DMS153 (cell line): ENCODE measurements around the gene CAPN11.

Source experiments
- DNase-seq: peaks from one replicate; lab custom pipeline; 2025; lab: John Stamatoyannopoulos, UW

CAPN11 gene

GRCh38 chr6:44158770-44159228 is at the start of gene CAPN11:
CAPN11 (plus strand) TSS chr6:44158820; CDS start chr6:44158849, 29 bp downstream.
- no peak for DNase-seq

GRCh38 chr6:44109212-44109611 is 49.4 kb upstream of the CAPN11 start:
- no peak for DNase-seq

- DNase-seq: no peak
Measured at GRCh38 chr6:44110005-44110676, 48.5 kb upstream of the CAPN11 start.

- no peak for DNase-seq
Measured at GRCh38 chr6:44110966-44111365, 47.7 kb upstream of the CAPN11 start.

- DNase-seq: no peak
Measured at GRCh38 chr6:44111434-44112417, 46.9 kb upstream of the CAPN11 start.

GRCh38 chr6:44113414-44113813 is 45.2 kb upstream of the CAPN11 start:
- DNase-seq: no peak

GRCh38 chr6:44115866-44116265 is 42.8 kb upstream of the CAPN11 start:
- DNase-seq: no peak

- no peak for DNase-seq
Measured at GRCh38 chr6:44116641-44117382, 41.8 kb upstream of the CAPN11 start.

GRCh38 chr6:44117397-44118128 is 41.1 kb upstream of the CAPN11 start:
- no peak for DNase-seq

GRCh38 chr6:44119704-44120262 is 38.8 kb upstream of the CAPN11 start:
- no peak for DNase-seq

- DNase-seq: no peak
Measured at GRCh38 chr6:44120692-44121443, 37.8 kb upstream of the CAPN11 start.

- no peak for DNase-seq
Measured at GRCh38 chr6:44122801-44123200, 35.8 kb upstream of the CAPN11 start.

- no peak for DNase-seq
Measured at GRCh38 chr6:44123544-44123943, 35.1 kb upstream of the CAPN11 start.

- DNase-seq: no peak
Measured at GRCh38 chr6:44126320-44127149, 32.1 kb upstream of the CAPN11 start.

GRCh38 chr6:44127186-44128019 is 31.2 kb upstream of the CAPN11 start, which contains the start of the genes MRPL14 and TMEM63B:
MRPL14 (minus strand) TSS chr6:44127452; CDS start chr6:44116611, 10,841 bp downstream.
TMEM63B (plus strand) TSS chr6:44127554; CDS start chr6:44134585, 7,031 bp downstream.
- peak; percentile 62 for DNase-seq

GRCh38 chr6:44128020-44128917 is 30.4 kb upstream of the CAPN11 start:
- no peak for DNase-seq

- no peak for DNase-seq
Measured at GRCh38 chr6:44129841-44130322, 28.7 kb upstream of the CAPN11 start.
